Measurements from ENCODE around the gene REPS1.

- TF ChIP-seq CTCF (IDR thresholded peaks at IDR 0.05) = no peak
- TF ChIP-seq POLR2A (IDR thresholded peaks at IDR 0.05) = no peak
Measured at GRCh38 chr6:138957484-138957883, 30.6 kb downstream of the REPS1 start.
